Lower leg skin (tissue), 4 donors: Measurements from ENCODE around the gene METTL16. TPM values are rescaled to one million over a fixed set of nuclear protein-coding genes. Genes with fewer than 3 reads are reported as not detected.

Experiments used
- DNase-seq, 2 donors: peaks; one replicate each; pipeline ENCODE4 v3.0.0-alpha.2; 2019; ENCODE audit warnings: low spot score in 2 of 2
- H3K4me3 ChIP-seq: fragments of 200-600 bp; sonication (generic); 2 replicates; pipeline ENCODE4 v1.5.1; 2017; ENCODE audit warnings: mild to moderate bottlenecking, low read depth; ENCODE audit not compliant: poor library complexity, severe bottlenecking
- CTCF ChIP-seq, 3 donors: fragments of 450-650 bp; IDR thresholded peaks; one replicate each; pipeline ENCODE4 v1.5.1; 2016; ENCODE audit warnings: antibody characterized with exemption in 3 of 3, mild to moderate bottlenecking in 3 of 3, moderate library complexity in 2 of 3
- POLR2A ChIP-seq, 2 donors: fragments of 450-650 bp; IDR thresholded peaks; one replicate each; pipeline ENCODE4 v1.6.1; 2016 to 2017; ENCODE audit warnings: antibody characterized with exemption in 2 of 2, mild to moderate bottlenecking in 1 of 2, moderate library complexity in 1 of 2
- WGBS, 2 donors: methylation state at CpG; one replicate each; pipeline ENCODE4 v1.1.5; 2018; 5-methylcytosine and 5-hydroxymethylcytosine counted together
- intact Hi-C: fragments of 100-400 bp; cut with DNase I; formaldehyde crosslinking; loops from one replicate; pipeline ENCODE4 v1.15.0; 2023; ENCODE audit warnings: low total_unique reads
- total RNA-seq, 4 donors: library from RNA; depleted of rRNA; stranded (reverse); fragments of >200 nt; gene quantifications; one replicate each; pipeline ENCODE4 v1.1.0, GENCODE V29; 2016

METTL16 gene
- total RNA-seq, 4 donors from 2014 or later = 17.7 to 47.4 (median 38.5) TPM

DNA sequence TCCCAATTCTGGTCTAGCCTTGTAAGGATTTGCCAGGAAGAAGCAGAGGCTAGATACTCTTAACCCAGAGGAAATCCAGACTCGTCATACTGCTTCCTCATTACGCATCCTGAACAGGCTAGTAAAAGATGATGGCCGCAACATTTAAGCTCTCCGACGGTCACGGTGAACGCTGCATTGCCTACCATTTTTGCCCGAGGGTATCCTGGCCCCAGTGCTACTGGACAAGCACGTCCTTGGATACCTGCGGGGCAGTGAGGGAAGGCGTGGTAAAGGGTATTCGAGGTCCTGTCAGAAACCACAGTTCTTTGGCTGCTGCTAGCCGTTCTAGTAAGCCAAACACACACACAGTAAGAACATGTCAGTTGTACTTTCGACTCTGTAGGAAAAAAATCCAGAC is 36.6 kb downstream of the METTL16 start:
- DNase-seq = no peak
- 90 to 95% methylated on average over 14 of the region's 14 CpGs for WGBS, 2 donors
- H3K4me3 ChIP-seq = no peak overlapping the region
- intact Hi-C loops = no loop called here
- TF ChIP-seq POLR2A (IDR thresholded peaks at IDR 0.05) = no peak

GRCh38 chr17:2474371-2474770 is 37.3 kb downstream of the METTL16 start:
- 93 to 96% methylated on average over 9 of the region's 9 CpGs for whole genome bisulfite sequencing, 2 donors
- intact Hi-C loops = loop anchor here (1.0 kb wide), 1 partner anchor 23 kb away; no protein-coding TSS in a partner anchor
- DNase-seq = no peak
- H3K4me3 ChIP-seq = no peak overlapping the region
- TF ChIP-seq POLR2A (IDR thresholded peaks at IDR 0.05) = no peak
- TF ChIP-seq CTCF (IDR thresholded peaks at IDR 0.05) = no peak

DNA sequence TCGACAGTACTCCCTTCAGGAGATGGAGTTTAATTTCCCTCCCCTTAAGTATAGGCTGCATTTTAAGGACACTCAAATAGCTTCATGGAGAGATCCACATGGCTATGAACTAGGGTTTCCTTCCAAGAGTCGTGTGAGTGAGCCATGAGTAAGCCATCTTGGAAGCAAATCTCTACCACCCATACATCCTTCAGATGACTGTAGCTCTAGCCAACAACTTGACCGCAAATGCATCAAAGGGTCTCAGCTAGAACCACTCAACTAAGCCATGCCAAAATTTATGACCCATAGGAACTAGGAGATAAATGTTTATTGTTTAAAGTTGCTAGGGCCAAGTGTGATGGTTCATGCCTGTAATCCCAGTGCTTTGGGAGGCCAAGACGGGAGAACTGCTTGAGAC is 43.4 kb downstream of the METTL16 start:
- 90 to 93% methylated on average over 4 of the region's 4 CpGs for WGBS, 2 donors

DNA sequence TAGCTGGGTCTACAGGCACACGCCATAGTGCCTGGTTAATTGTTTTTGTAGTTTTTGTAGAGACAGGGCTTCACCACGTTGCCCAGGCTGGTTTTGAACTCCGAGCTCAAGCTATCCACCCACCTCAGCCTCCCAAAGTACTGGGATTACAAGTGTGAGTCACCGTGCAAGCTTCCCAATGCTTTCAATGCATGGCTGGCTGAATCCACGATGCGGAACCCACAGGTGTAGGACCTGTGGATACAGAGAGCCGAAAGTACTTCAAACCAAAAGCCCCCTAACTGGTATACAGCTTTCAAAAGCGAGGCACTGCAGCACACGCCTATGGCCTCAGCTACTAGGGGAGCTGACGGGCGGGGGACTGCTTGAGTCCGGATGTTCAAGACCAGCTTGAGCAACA is 44.8 kb downstream of the METTL16 start:
- intact Hi-C loops = no loop called here
- DNase-seq = no peak
- 96 to 97% methylated on average over 12 of the region's 12 CpGs for WGBS, 2 donors
- TF ChIP-seq CTCF (IDR thresholded peaks at IDR 0.05) (no peak), POLR2A (IDR thresholded peaks at IDR 0.05) (no peak)
- no peak overlapping the region for H3K4me3 ChIP-seq

More for the DNA sequence above, 43.4 kb downstream of the METTL16 start:
- intact Hi-C loops = no loop called here
- no peak overlapping the region for H3K4me3 ChIP-seq
- TF ChIP-seq CTCF (IDR thresholded peaks at IDR 0.05) (no peak), POLR2A (IDR thresholded peaks at IDR 0.05) (no peak)
- no peak for DNase-seq

GRCh38 chr17:2462481-2462880 is 49.2 kb downstream of the METTL16 start:
- intact Hi-C loops = no loop called here
- 90 to 94% methylated on average over 8 of the region's 8 CpGs for WGBS, 2 donors
- TF ChIP-seq CTCF (IDR thresholded peaks at IDR 0.05) = no peak
- TF ChIP-seq POLR2A (IDR thresholded peaks at IDR 0.05) = no peak
- no peak overlapping the region for H3K4me3 ChIP-seq
- DNase-seq = no peak

- intact Hi-C loops = no loop called here
- 91 to 96% methylated on average over 3 of the region's 3 CpGs for WGBS, 2 donors
- H3K4me3 ChIP-seq = no peak overlapping the region
- TF ChIP-seq CTCF (IDR thresholded peaks at IDR 0.05) (no peak), POLR2A (IDR thresholded peaks at IDR 0.05) (no peak)
- no peak for DNase-seq
Measured at GRCh38 chr17:2459917-2460271, 51.8 kb downstream of the METTL16 start.
